GM12878 (cell line): Measurements from ENCODE around the gene APOC4. TPM values are rescaled to one million over a fixed set of nuclear protein-coding genes. Genes with fewer than 3 reads are reported as not detected.
"Not testable (repeated sequence)": the region's sequence is repeated elsewhere in the genome, so short reads cannot be mapped to it uniquely, and the experiment has no call there.

Experiments used
- ATAC-seq: fragments of 200-7000 bp; cut with Tn5 transposase; 3 replicates; pipeline ENCODE4 v1.9.1; 2020; ENCODE audit warnings: mild to moderate bottlenecking, moderate library complexity
- BruUV-seq: library from RNA; stranded (reverse); fragments of 400-500 nt; replicated peaks from 2 replicates; lab custom pipeline; 2021; lab: Mats Ljungman, UMichigan
- CTCF ChIA-PET: fragments of 300-600 bp; sonication (Branson Sonifier 250); formaldehyde crosslinking; extraction: SDS; loops from one replicate; lab custom pipeline; 2021; ENCODE audit warnings: inconsistent platforms; lab: Yijun Ruan, JAX
- POLR2A ChIA-PET: fragments of 350-600 bp; formaldehyde crosslinking; extraction: SDS; loops from one replicate; lab custom pipeline; 2021; ENCODE audit warnings: inconsistent platforms; lab: Charles Lee
- RAD21 ChIA-PET: fragments of 300-600 bp; sonication (Branson Sonifier 250); formaldehyde crosslinking; loops from one replicate; lab custom pipeline; 2023; ENCODE audit warnings: antibody characterized with exemption; ENCODE audit not compliant: unreplicated experiment; lab: Charles Lee
- SMC1A ChIA-PET: fragments of 300-600 bp; sonication (Branson Sonifier 250); formaldehyde crosslinking; loops from one replicate; lab custom pipeline; 2023; ENCODE audit not compliant: unreplicated experiment, uncharacterized antibody; lab: Charles Lee
- DNase-seq: peaks from one replicate; pipeline ENCODE4 v3.0.0-alpha.2; 2011; ENCODE audit warnings: low read depth, low spot score
- FAIRE-seq: peaks from 3 replicates; lab custom pipeline; 2011; peaks lifted over from hg19 to GRCh38; lab: Jason Lieb, UNC
- H2AFZ ChIP-seq: 2 replicates; pipeline ENCODE4 v1.6.0; 2011; ENCODE audit warnings: low read depth, low read length, control low read depth; ENCODE audit not compliant: control insufficient read depth
- H3K27ac ChIP-seq: 2 replicates; pipeline ENCODE4 v1.5.1; 2011; ENCODE audit warnings: control low read depth; ENCODE audit not compliant: control insufficient read depth, insufficient read depth
- H3K27me3 ChIP-seq, 2 experiments: replicated peaks in 1 of 2; 2 replicates each; pipeline versions ENCODE4 v1.6.0 to v1.6.1; 2011; ENCODE audit warnings: low read length in 1 of 2; ENCODE audit not compliant: control insufficient read depth in 2 of 2, insufficient read depth in 2 of 2
- H3K36me3 ChIP-seq, 2 experiments: 2 replicates each; pipeline ENCODE4 v1.5.1; 2011; ENCODE audit warnings: low read length in 1 of 2; ENCODE audit not compliant: control insufficient read depth in 2 of 2, insufficient read depth in 2 of 2
- H3K4me1 ChIP-seq: 2 replicates; pipeline ENCODE4 v1.6.1; 2011; ENCODE audit warnings: mild to moderate bottlenecking, low read length, moderate library complexity, mixed read lengths; ENCODE audit not compliant: control insufficient read depth, insufficient read depth
- H3K4me2 ChIP-seq: 2 replicates; pipeline ENCODE4 v1.6.0; 2011; ENCODE audit warnings: control low read depth; ENCODE audit not compliant: control insufficient read depth, insufficient read depth
- H3K4me3 ChIP-seq: fragments of 200-600 bp; sonication (generic); 2 replicates; pipeline ENCODE4 v1.5.1; 2016
- H3K79me2 ChIP-seq: 2 replicates; pipeline ENCODE4 v1.6.0; 2011; ENCODE audit warnings: low read length; ENCODE audit not compliant: control insufficient read depth, insufficient read depth
- H3K9ac ChIP-seq: 2 replicates; pipeline ENCODE4 v1.8.0; 2011; ENCODE audit warnings: low read length, control low read depth, mixed read lengths; ENCODE audit not compliant: control insufficient read depth, insufficient read depth
- H3K9me3 ChIP-seq: replicated peaks from 3 replicates; pipeline ENCODE4 v1.5.1; 2011; ENCODE audit warnings: mild to moderate bottlenecking, low read length; ENCODE audit not compliant: control insufficient read depth, insufficient read depth
- H4K20me1 ChIP-seq: 2 replicates; pipeline ENCODE4 v1.6.0; 2011; ENCODE audit not compliant: control insufficient read depth, insufficient read depth
- HCFC1 ChIP-seq: fragments of 150-350 bp; IDR thresholded peaks from 2 replicates; pipeline ENCODE4 v1.6.1; 2014; ENCODE audit warnings: low read length
- KAT2A ChIP-seq: conservative IDR thresholded peaks from 2 replicates; pipeline ENCODE4 v1.6.1; 2011; ENCODE audit warnings: low read depth, low read length; ENCODE audit not compliant: control insufficient read depth
- MYC ChIP-seq: IDR thresholded peaks from 2 replicates; pipeline ENCODE4 v1.6.1; 2011; ENCODE audit warnings: mild to moderate bottlenecking, low read length, moderate library complexity, inconsistent platforms; ENCODE audit not compliant: insufficient read depth, insufficient replicate concordance, insufficient read length, severe bottlenecking
- NBN ChIP-seq: fragments of 450-650 bp; IDR thresholded peaks from 2 replicates; pipeline ENCODE4 v1.6.1; 2016
- PBX3 ChIP-seq: IDR thresholded peaks from 2 replicates; pipeline ENCODE4 v1.6.1; 2011; ENCODE audit warnings: mild to moderate bottlenecking, low read depth, low read length, moderate library complexity; ENCODE audit not compliant: insufficient replicate concordance
- RCOR1 ChIP-seq: conservative IDR thresholded peaks from 2 replicates; pipeline ENCODE4 v1.6.1; 2012; ENCODE audit warnings: low read depth, low read length, improper control_type of control experiment
- SMAD5 ChIP-seq: IDR thresholded peaks from 2 replicates; pipeline ENCODE4 v1.6.1; 2016; ENCODE audit warnings: antibody characterized with exemption, low read depth
- ZBED1 ChIP-seq: IDR thresholded peaks from 2 replicates; pipeline ENCODE4 v1.6.1; 2016; ENCODE audit warnings: borderline replicate concordance
- WGBS: methylation state at CpG from one replicate; pipeline ENCODE4 v1.1.6; 2016; ENCODE audit warnings: low lambda C conversion rate; ENCODE audit not compliant: insufficient replicate concordance, insufficient coverage; ENCODE audit errors: missing lambda C conversion rate; 5-methylcytosine and 5-hydroxymethylcytosine counted together
- in situ Hi-C: fragments of 300-500 bp; cut with MboI; formaldehyde crosslinking; loops from 9 replicates; pipeline ENCODE4 v1.14.3; 2018; ENCODE audit warnings: mixed read lengths
- intact Hi-C: fragments of 100-400 bp; cut with micrococcal nuclease; formaldehyde crosslinking; loops from one replicate; pipeline ENCODE4 v1.14.2; 2022; ENCODE audit not compliant: unreplicated experiment
- polyA plus RNA-seq, 11 experiments: library from polyadenylated mRNA; depleted of rRNA in 4 of 11; unstranded in 6 of 11; stranded (reverse) in 5 of 11; fragments of >200 nt; fragmentation: Nextera tagmentation in 4 of 11; fragmentation: Illumina TruSeq in 1 of 11; extraction: Ambion mirVana in 4 of 11; extraction: Trizol in 1 of 11; gene quantifications; 1 replicate in 1 of 11; 2 replicates in 10 of 11; pipeline versions ENCODE4 v1.2.1 to v1.2.3, GENCODE V29; 2011 to 2016; ENCODE audit warnings: inconsistent platforms in 2 of 11, missing spikeins in 2 of 11, low read depth in 1 of 11
- total RNA-seq, 4 experiments: library from RNA; depleted of rRNA in 3 of 4; stranded (reverse); fragments of >200 nt in 3 of 4; fragmentation: Illumina TruSeq in 1 of 4; extraction: Trizol in 1 of 4; gene quantifications; 2 replicates each; pipeline versions ENCODE4 v1.2.1 to v1.2.3, GENCODE V29; 2013 to 2021

APOC4 gene
- total and polyA plus RNA-seq, 10 of the 15 experiments (the other 5 are each of a cell fraction or from before 2014, with no cell fraction given) = not detected

DNA sequence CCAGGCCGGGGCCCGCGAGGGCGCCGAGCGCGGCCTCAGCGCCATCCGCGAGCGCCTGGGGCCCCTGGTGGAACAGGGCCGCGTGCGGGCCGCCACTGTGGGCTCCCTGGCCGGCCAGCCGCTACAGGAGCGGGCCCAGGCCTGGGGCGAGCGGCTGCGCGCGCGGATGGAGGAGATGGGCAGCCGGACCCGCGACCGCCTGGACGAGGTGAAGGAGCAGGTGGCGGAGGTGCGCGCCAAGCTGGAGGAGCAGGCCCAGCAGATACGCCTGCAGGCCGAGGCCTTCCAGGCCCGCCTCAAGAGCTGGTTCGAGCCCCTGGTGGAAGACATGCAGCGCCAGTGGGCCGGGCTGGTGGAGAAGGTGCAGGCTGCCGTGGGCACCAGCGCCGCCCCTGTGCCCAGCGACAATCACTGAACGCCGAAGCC is 33.2 kb upstream of the APOC4 start:
- H2AFZ ChIP-seq = no peak overlapping the region
- no peak for TF ChIP-seq NBN
- H4K20me1 ChIP-seq = no peaks in the 10 kb centered on the region; the same call in 1 of the 2 replicates
- 76% methylated on average over 41 of the region's 44 CpGs for WGBS
- no peak overlapping the region for H3K4me2 ChIP-seq
- intact Hi-C loops = loop anchor here (5.0 kb wide), 1 partner anchor 428 kb away; no protein-coding TSS in a partner anchor
- H3K4me1 ChIP-seq = no peaks in the 10 kb centered on the region
- RAD21 ChIA-PET = interaction anchor here (1.2 kb wide), 1 partner anchor 151 kb away, joined by 3 read pairs; no protein-coding TSS in a partner anchor
- ATAC-seq = no peak
- no peak overlapping the region for H3K4me3 ChIP-seq
- H3K27me3 ChIP-seq = no peaks in the 10 kb centered on the region; a peak in 1 of 4 replicates
- SMC1A ChIA-PET = no interaction called here
- BruUV-seq = no TSS peak
- in situ Hi-C loops = loop anchor here (10.0 kb wide), 2 partner anchors 46 to 426 kb away; partner anchors contain the start of gene CLPTM1
- POLR2A ChIA-PET = no interaction called here
- CTCF ChIA-PET = interaction anchor here (1.0 to 5.1 kb wide), 2 partner anchors 43 to 281 kb away, joined by 4 to 37 read pairs; no protein-coding TSS in a partner anchor
- DNase-seq = no peak
- no peaks in the 10 kb centered on the region for H3K79me2 ChIP-seq
- peaks cover 0 to 2% of the 10 kb centered on the region in 2 experiments; a peak in 2 of 4 replicates for H3K36me3 ChIP-seq
- FAIRE-seq = no peak
- no peaks in the 10 kb centered on the region for H3K9me3 ChIP-seq
- H3K27ac ChIP-seq = no peak overlapping the region
- no peak overlapping the region for H3K9ac ChIP-seq

DNA sequence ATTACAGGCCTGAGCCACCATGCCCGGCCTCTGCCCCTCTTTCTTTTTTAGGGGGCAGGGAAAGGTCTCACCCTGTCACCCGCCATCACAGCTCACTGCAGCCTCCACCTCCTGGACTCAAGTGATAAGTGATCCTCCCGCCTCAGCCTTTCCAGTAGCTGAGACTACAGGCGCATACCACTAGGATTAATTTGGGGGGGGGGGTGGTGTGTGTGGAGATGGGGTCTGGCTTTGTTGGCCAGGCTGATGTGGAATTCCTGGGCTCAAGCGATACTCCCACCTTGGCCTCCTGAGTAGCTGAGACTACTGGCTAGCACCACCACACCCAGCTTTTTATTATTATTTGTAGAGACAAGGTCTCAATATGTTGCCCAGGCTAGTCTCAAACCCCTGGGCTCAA is 32.3 kb upstream of the APOC4 start:
- Histone ChIP-seq H3K27ac (no peak overlapping the region), H3K27me3 (no peaks in the 10 kb centered on the region; a peak in 1 of 4 replicates), H3K4me2 (no peak overlapping the region), H3K4me1 (0 out of 2 replicates have a peak, but pooled peaks cover 3% of the 10 kb centered on the region), H3K9ac (no peak overlapping the region), H3K79me2 (no peaks in the 10 kb centered on the region), H3K9me3 (no peaks in the 10 kb centered on the region), H3K4me3 (no peak overlapping the region), H4K20me1 (no peaks in the 10 kb centered on the region), H2AFZ (no peak overlapping the region), H3K36me3 (no peaks in the 10 kb centered on the region)
- TF ChIP-seq MYC (no peak), SMAD5 (no peak), HCFC1 (no peak), PBX3 (no peak), ZBED1 (no peak), RCOR1 (no peak), KAT2A (no peak)
- intact Hi-C loops (loop anchor here (5.0 kb wide), 1 partner anchor 428 kb away; no protein-coding TSS in a partner anchor), in situ Hi-C loops (loop anchor here (10.0 kb wide), 2 partner anchors 45 to 425 kb away; partner anchors contain the start of gene CLPTM1)
- SMC1A ChIA-PET = interaction anchor here (1.0 kb wide), 1 partner anchor 337 kb away, joined by 3 read pairs; no protein-coding TSS in a partner anchor
- no peak for FAIRE-seq
- DNase-seq = no peak
- CTCF ChIA-PET = interaction anchor here (0.7 to 5.1 kb wide), 4 partner anchors 42 to 209 kb away, joined by 3 to 37 read pairs (median 3); no protein-coding TSS in a partner anchor
- WGBS = 57% methylated on average over 5 of the region's 5 CpGs
- BruUV-seq = no TSS peak
- RAD21 ChIA-PET = interaction anchor here (1.2 kb wide), 2 partner anchors 20 to 150 kb away, joined by 3 to 4 read pairs; no protein-coding TSS in a partner anchor
- ATAC-seq = no peak
- POLR2A ChIA-PET = interaction anchor here (0.6 to 0.7 kb wide), 3 partner anchors 48 to 222 kb away, joined by 3 read pairs; no protein-coding TSS in a partner anchor

DNA sequence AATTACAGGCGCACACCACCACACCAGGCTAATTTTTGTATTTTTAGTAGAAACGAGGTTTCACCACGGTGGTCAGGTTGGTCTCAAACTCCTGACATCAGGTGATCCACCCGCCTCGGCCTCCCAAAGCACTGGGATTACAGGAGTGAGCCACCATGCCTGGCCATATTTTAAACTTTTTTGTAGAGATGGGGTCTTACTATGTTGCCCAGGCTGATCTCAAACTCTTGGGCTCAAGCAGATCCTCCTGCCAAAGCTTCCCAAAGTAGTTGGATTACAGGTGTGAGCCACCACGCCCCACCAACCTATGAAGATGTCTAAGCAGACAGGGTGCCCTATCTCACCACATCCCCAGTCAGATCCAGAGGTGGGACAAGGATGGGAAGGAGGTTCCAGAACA is 30.1 kb upstream of the APOC4 start:
- H4K20me1 ChIP-seq, H3K27me3 ChIP-seq, SMC1A ChIA-PET, H3K27ac ChIP-seq, DNase-seq, in situ Hi-C loops, H2AFZ ChIP-seq, FAIRE-seq, H3K9ac ChIP-seq, intact Hi-C loops, H3K9me3 ChIP-seq, H3K36me3 ChIP-seq, H3K4me1 ChIP-seq, H3K4me2 ChIP-seq, ATAC-seq, BruUV-seq, H3K4me3 ChIP-seq, H3K79me2 ChIP-seq: not testable (repeated sequence)
- RAD21 ChIA-PET = interaction anchor here (0.7 kb wide), 1 partner anchor 228 kb away, joined by 3 read pairs; no protein-coding TSS in a partner anchor
- 29% methylated on average over 6 of the region's 6 CpGs for whole genome bisulfite sequencing
- POLR2A ChIA-PET = interaction anchor here (0.6 kb wide), 1 partner anchor 684 kb away, joined by 5 read pairs; no protein-coding TSS in a partner anchor
- CTCF ChIA-PET = interaction anchor here (5.1 kb wide), 1 partner anchor 39 kb away, joined by 37 read pairs; no protein-coding TSS in a partner anchor
